ENCODE results near the gene SLC17A5. TPM values are rescaled to one million over a fixed set of nuclear protein-coding genes. Genes with fewer than 3 reads are reported as not detected.
"Not testable (repeated sequence)": the region's sequence is repeated elsewhere in the genome, so short reads cannot be mapped to it uniquely, and the experiment has no call there.

SLC17A5 gene
- total and polyA plus RNA-seq, 2 donors (not counting 1 experiment from before 2014, with no cell fraction given), result 2.1 to 8.0 TPM

- ChIA-PET POLR2A (interaction anchor here (0.6 kb wide), 1 partner anchor 26 kb away, joined by 3 read pairs; no protein-coding TSS in a partner anchor), CTCF (no interaction called here)
- Histone ChIP-seq H3K27me3 (replicated peaks in 1 of 4; ENCODE audit: control extremely low read depth in 1 of 4, control insufficient read depth in 3 of 4, insufficient read depth in 4 of 4, low read length in 3 of 4) (no peaks in the 10 kb centered on the region), H3K4me2 (replicated peaks; ENCODE audit: low read depth, low read length, poor library complexity, severe bottlenecking) (no peak overlapping the region), H3K36me3 (replicated peaks in 1 of 2; ENCODE audit: control extremely low read depth in 1 of 2, control insufficient read depth in 1 of 2, extremely low read depth in 1 of 2, insufficient read depth in 2 of 2, low read length in 1 of 2) (peaks cover 0 to 2% of the 10 kb centered on the region in 2 experiments), H3K79me2 (ENCODE audit: control insufficient read depth, insufficient read depth, low read length) (no peaks in the 10 kb centered on the region), H3K9ac (ENCODE audit: low read length) (no peak overlapping the region), H2AFZ (ENCODE audit: insufficient read depth, low read depth, low read length, poor library complexity, severe bottlenecking) (no peak overlapping the region), H3K9me3 (ENCODE audit: control extremely low read depth in 1 of 3, control insufficient read depth in 2 of 3, insufficient read depth in 1 of 3, low read length in 2 of 3) (no peaks in the 10 kb centered on the region), H3K4me1 (ENCODE audit: control insufficient read depth in 2 of 2, insufficient read depth in 2 of 2, low read length in 2 of 2) (no peaks in the 10 kb centered on the region), H3K27ac (ENCODE audit: low read length in 2 of 2) (no peak overlapping the region), H3K4me3 (ENCODE audit: control extremely low read depth in 1 of 5, extremely low read depth in 1 of 5, insufficient read depth in 1 of 5, low read depth in 2 of 5, low read length in 4 of 5) (no peak overlapping the region), H4K20me1 (ENCODE audit: control insufficient read depth, insufficient read depth, low read length, poor library complexity, severe bottlenecking) (no peaks in the 10 kb centered on the region)
- Mint-ChIP-seq H3K27me3 (no peaks in the 10 kb centered on the region), H3K4me3 (no peak overlapping the region), H3K27ac (no peak overlapping the region), H3K4me1 (no peaks in the 10 kb centered on the region), H3K9me3 (ENCODE audit: insufficient read depth) (no peaks in the 10 kb centered on the region)
- intact Hi-C loops (cut with micrococcal nuclease), result no loop called here
- ATAC-seq (ENCODE audit: low read depth) (no peak), DNase-seq (no peak)
- 95% methylated on average over 3 of the region's 4 CpGs for WGBS (ENCODE audit: insufficient coverage)
- TF ChIP-seq EZH2 (IDR thresholded peaks at IDR 0.05; ENCODE audit: borderline replicate concordance, insufficient read depth, low read depth, low read length, poor library complexity, severe bottlenecking) (no peak), CTCF (IDR thresholded peaks at IDR 0.05) (no peak)
Measured at GRCh38 chr6:73624896-73625295, 28.9 kb downstream of the SLC17A5 start.

- H3K79me2 ChIP-seq (ENCODE audit: control insufficient read depth, insufficient read depth, low read length); H3K27ac ChIP-seq (ENCODE audit: low read length in 2 of 2); H3K9me3 Mint-ChIP-seq (ENCODE audit: insufficient read depth); H3K4me3 Mint-ChIP-seq; H4K20me1 ChIP-seq (ENCODE audit: control insufficient read depth, insufficient read depth, low read length, poor library complexity, severe bottlenecking); H2AFZ ChIP-seq (ENCODE audit: insufficient read depth, low read depth, low read length, poor library complexity, severe bottlenecking); H3K27ac Mint-ChIP-seq; H3K9ac ChIP-seq (ENCODE audit: low read length); H3K36me3 ChIP-seq (replicated peaks in 1 of 2; ENCODE audit: control extremely low read depth in 1 of 2, control insufficient read depth in 1 of 2, extremely low read depth in 1 of 2, insufficient read depth in 2 of 2, low read length in 1 of 2); H3K4me3 ChIP-seq (ENCODE audit: control extremely low read depth in 1 of 5, extremely low read depth in 1 of 5, insufficient read depth in 1 of 5, low read depth in 2 of 5, low read length in 4 of 5); intact Hi-C loops (cut with micrococcal nuclease); ATAC-seq (ENCODE audit: low read depth); POLR2A ChIA-PET; DNase-seq; H3K27me3 ChIP-seq (replicated peaks in 1 of 4; ENCODE audit: control extremely low read depth in 1 of 4, control insufficient read depth in 3 of 4, insufficient read depth in 4 of 4, low read length in 3 of 4); CTCF ChIA-PET; H3K4me1 Mint-ChIP-seq; H3K4me1 ChIP-seq (ENCODE audit: control insufficient read depth in 2 of 2, insufficient read depth in 2 of 2, low read length in 2 of 2); H3K9me3 ChIP-seq (ENCODE audit: control extremely low read depth in 1 of 3, control insufficient read depth in 2 of 3, insufficient read depth in 1 of 3, low read length in 2 of 3); H3K27me3 Mint-ChIP-seq; H3K4me2 ChIP-seq (replicated peaks; ENCODE audit: low read depth, low read length, poor library complexity, severe bottlenecking): not testable (repeated sequence)
- 100% methylated on average over 1 of the region's 8 CpGs for WGBS (ENCODE audit: insufficient coverage)
Measured at GRCh38 chr6:73623480-73623879, 30.3 kb downstream of the SLC17A5 start.

- H3K27me3 Mint-ChIP-seq; intact Hi-C loops (cut with micrococcal nuclease); H3K4me3 Mint-ChIP-seq; H3K79me2 ChIP-seq (ENCODE audit: control insufficient read depth, insufficient read depth, low read length); H3K9me3 Mint-ChIP-seq (ENCODE audit: insufficient read depth); ATAC-seq (ENCODE audit: low read depth); POLR2A ChIA-PET; H3K27ac ChIP-seq (ENCODE audit: low read length in 2 of 2); H3K9me3 ChIP-seq (ENCODE audit: control extremely low read depth in 1 of 3, control insufficient read depth in 2 of 3, insufficient read depth in 1 of 3, low read length in 2 of 3); CTCF ChIA-PET; H4K20me1 ChIP-seq (ENCODE audit: control insufficient read depth, insufficient read depth, low read length, poor library complexity, severe bottlenecking); H2AFZ ChIP-seq (ENCODE audit: insufficient read depth, low read depth, low read length, poor library complexity, severe bottlenecking); H3K27me3 ChIP-seq (replicated peaks in 1 of 4; ENCODE audit: control extremely low read depth in 1 of 4, control insufficient read depth in 3 of 4, insufficient read depth in 4 of 4, low read length in 3 of 4); H3K9ac ChIP-seq (ENCODE audit: low read length); H3K4me2 ChIP-seq (replicated peaks; ENCODE audit: low read depth, low read length, poor library complexity, severe bottlenecking); H3K4me1 ChIP-seq (ENCODE audit: control insufficient read depth in 2 of 2, insufficient read depth in 2 of 2, low read length in 2 of 2); DNase-seq; H3K4me1 Mint-ChIP-seq; H3K27ac Mint-ChIP-seq; H3K4me3 ChIP-seq (ENCODE audit: control extremely low read depth in 1 of 5, extremely low read depth in 1 of 5, insufficient read depth in 1 of 5, low read depth in 2 of 5, low read length in 4 of 5): not testable (repeated sequence)
- WGBS (ENCODE audit: insufficient coverage), result no CpG with 5 or more reads among the region's 8 CpGs
- H3K36me3 ChIP-seq (replicated peaks in 1 of 2; ENCODE audit: control extremely low read depth in 1 of 2, control insufficient read depth in 1 of 2, extremely low read depth in 1 of 2, insufficient read depth in 2 of 2, low read length in 1 of 2), result peaks cover 5 to 15% of the 10 kb centered on the region in 2 experiments
Measured at GRCh38 chr6:73618082-73618481, 35.7 kb downstream of the SLC17A5 start.
